Fibroblast of villous mesenchyme (primary cell): ENCODE data around the gene MYMK. TPM values are rescaled to one million over a fixed set of nuclear protein-coding genes. Genes with fewer than 3 reads are reported as not detected.

ENCODE experiments used
- DNase-seq: peaks from one replicate; pipeline ENCODE4 v3.0.0-alpha.2; 2010; ENCODE audit warnings: low read depth
- H3K4me3 ChIP-seq: 2 replicates; pipeline ENCODE4 v1.5.1; 2011; ENCODE audit warnings: low read depth, mild to moderate bottlenecking, low read length
- CTCF ChIP-seq: IDR thresholded peaks from 2 replicates; pipeline ENCODE4 v1.5.1; 2012; ENCODE audit warnings: low read depth, mild to moderate bottlenecking, low read length; ENCODE audit not compliant: insufficient read depth
- total RNA-seq: library from RNA; depleted of rRNA; stranded (reverse); fragments of >200 nt; gene quantifications from 2 replicates; pipeline ENCODE4 v1.2.3, GENCODE V29; 2012

Gene MYMK
- total RNA-seq, 1 donor, result not detected

- no peak for TF ChIP-seq CTCF
- no peak overlapping the region for H3K4me3 ChIP-seq
- no peak for DNase-seq
Measured at GRCh38 chr9:133557581-133557980, 32.8 kb upstream of the MYMK start.

GRCh38 chr9:133556354-133556753 lies 31.6 kb upstream of the MYMK start:
- no peak for TF ChIP-seq CTCF
- no peak overlapping the region for H3K4me3 ChIP-seq
- no peak for DNase-seq

GRCh38 chr9:133554729-133555128 lies 30.0 kb upstream of the MYMK start:
- no peak for TF ChIP-seq CTCF
- H3K4me3 ChIP-seq, result no peak overlapping the region
- no peak for DNase-seq

GRCh38 chr9:133553973-133554713 lies 29.4 kb upstream of the MYMK start:
- no peak for DNase-seq
- TF ChIP-seq CTCF, result no peak
- no peak overlapping the region for H3K4me3 ChIP-seq

- DNase-seq, result no peak
- TF ChIP-seq CTCF, result no peak
- no peak overlapping the region for H3K4me3 ChIP-seq
Measured at GRCh38 chr9:133553123-133553522, 28.4 kb upstream of the MYMK start.

- H3K4me3 ChIP-seq, result no peak overlapping the region
- DNase-seq, result no peak
- no peak for TF ChIP-seq CTCF
Measured at GRCh38 chr9:133552236-133552635, 27.5 kb upstream of the MYMK start.

- no peak for TF ChIP-seq CTCF
- DNase-seq, result no peak
- H3K4me3 ChIP-seq, result no peak overlapping the region
Measured at GRCh38 chr9:133551446-133551845, 26.7 kb upstream of the MYMK start.
